GM12878 (cell line): ENCODE measurements around the gene ACE2.

Experiments
- BRCA1 ChIP-seq: IDR thresholded peaks from 2 replicates; pipeline ENCODE4 v1.6.1; 2011; ENCODE audit warnings: low read depth, low read length, improper control_type of control experiment
- CTCF ChIP-seq, 3 experiments: IDR thresholded peaks in 2 of 3; conservative IDR thresholded peaks in 1 of 3; 2 replicates each; pipeline ENCODE4 v1.5.1; 2011; ENCODE audit warnings: low read depth in 3 of 3, low read length in 3 of 3, mild to moderate bottlenecking in 3 of 3, control low read depth in 2 of 3, moderate library complexity in 2 of 3, inconsistent platforms in 1 of 3, mixed read lengths in 1 of 3; ENCODE audit not compliant: control insufficient read depth in 2 of 3, insufficient read depth in 1 of 3; ENCODE audit errors: extremely low read depth in 1 of 3
- ESRRA ChIP-seq: IDR thresholded peaks from 2 replicates; pipeline ENCODE4 v1.6.1; 2012; ENCODE audit warnings: mild to moderate bottlenecking, low read length, improper control_type of control experiment
- EZH2 ChIP-seq: IDR thresholded peaks from 2 replicates; pipeline ENCODE4 v1.6.1; 2012; ENCODE audit warnings: low read depth, mild to moderate bottlenecking, control low read depth, inconsistent platforms, low read length, borderline replicate concordance; ENCODE audit not compliant: control insufficient read depth
- GABPA ChIP-seq: IDR thresholded peaks from 2 replicates; pipeline ENCODE4 v1.6.1; 2014; ENCODE audit warnings: antibody characterized with exemption, low read depth, mild to moderate bottlenecking, inconsistent platforms
- JUND ChIP-seq: IDR thresholded peaks from 2 replicates; pipeline ENCODE4 v1.6.1; 2012; ENCODE audit warnings: low read depth, mild to moderate bottlenecking, low read length, improper control_type of control experiment, moderate library complexity
- MXI1 ChIP-seq: fragments of 150-350 bp; IDR thresholded peaks from 2 replicates; pipeline ENCODE4 v1.6.1; 2011; ENCODE audit warnings: low read depth, mild to moderate bottlenecking, inconsistent platforms, low read length, improper control_type of control experiment
- MYC ChIP-seq: IDR thresholded peaks from 2 replicates; pipeline ENCODE4 v1.6.1; 2011; ENCODE audit warnings: mild to moderate bottlenecking, low read length, moderate library complexity, inconsistent platforms; ENCODE audit not compliant: insufficient read depth, insufficient replicate concordance, insufficient read length, severe bottlenecking
- PKNOX1 ChIP-seq: fragments of 450-650 bp; IDR thresholded peaks from 2 replicates; pipeline ENCODE4 v1.6.1; 2016; ENCODE audit warnings: mild to moderate bottlenecking
- POLR2A ChIP-seq: IDR thresholded peaks from 2 replicates; pipeline ENCODE4 v1.6.1; 2011; ENCODE audit warnings: low read depth, mild to moderate bottlenecking, low read length
- RAD21 ChIP-seq: IDR thresholded peaks from 2 replicates; pipeline ENCODE4 v1.6.1; 2011; ENCODE audit warnings: mild to moderate bottlenecking, low read depth, low read length, moderate library complexity; ENCODE audit not compliant: insufficient read depth
- REST ChIP-seq: IDR thresholded peaks from 2 replicates; pipeline ENCODE4 v1.6.1; 2012; ENCODE audit warnings: mild to moderate bottlenecking, low read depth, low read length
- SRF ChIP-seq, 2 experiments: IDR thresholded peaks; 2 replicates each; pipeline ENCODE4 v1.6.1; 2011; ENCODE audit warnings: low read depth in 2 of 2, low read length in 2 of 2, mild to moderate bottlenecking in 1 of 2, moderate library complexity in 1 of 2

- TF ChIP-seq REST (no peak), BRCA1 (no peak), SRF (IDR thresholded peaks at IDR 0.05; ENCODE audit: low read depth in 2 of 2, low read length in 2 of 2) (no peak), GABPA (no peak), CTCF (IDR thresholded peaks at IDR 0.05 in 2 of 3, conservative IDR thresholded peaks at IDR 0.05 in 1 of 3; ENCODE audit: control insufficient read depth in 2 of 3, extremely low read depth in 1 of 3, insufficient read depth in 1 of 3, low read depth in 3 of 3, low read length in 3 of 3) (no peak), EZH2 (no peak), PKNOX1 (no peak), RAD21 (no peak), MYC (no peak), MXI1 (no peak), POLR2A (no peak), JUND (no peak), ESRRA (no peak)
These were observed 86.5 kb downstream of the ACE2 start for GRCh38 chrX:15514279-15514678.
